Esophagus muscularis mucosa (tissue), 4 donors: ENCODE measurements around the gene CISH. TPM values are rescaled to one million over a fixed set of nuclear protein-coding genes. Genes with fewer than 3 reads are reported as not detected.

Experiments
- DNase-seq: peaks from one replicate; pipeline ENCODE4 v3.0.0-alpha.2; 2017; ENCODE audit errors: extremely low spot score
- H3K27ac ChIP-seq, 4 donors: fragments of 200-600 bp; sonication (generic); replicated peaks in 1 of 4; 1 replicate in 3 of 4; 2 replicates in 1 of 4; pipeline ENCODE4 v1.5.1; 2016 to 2019; ENCODE audit warnings: mild to moderate bottlenecking in 1 of 4
- H3K27me3 ChIP-seq, 4 donors: fragments of 200-600 bp; sonication (generic); one replicate each; pipeline versions ENCODE4 v1.5.1 to v1.6.0; 2016 to 2019
- H3K36me3 ChIP-seq, 4 donors: fragments of 200-600 bp; sonication (generic); one replicate each; pipeline ENCODE4 v1.5.1; 2016 to 2019
- H3K4me1 ChIP-seq, 4 donors: fragments of 200-600 bp; sonication (generic); one replicate each; pipeline ENCODE4 v1.5.1; 2016 to 2019
- H3K4me3 ChIP-seq, 4 donors: fragments of 200-600 bp; sonication (generic); 1 replicate in 2 of 4; 2 replicates in 2 of 4; pipeline ENCODE4 v1.5.1; 2016 to 2019; ENCODE audit warnings: mild to moderate bottlenecking in 4 of 4, moderate library complexity in 1 of 4
- H3K9me3 ChIP-seq, 4 donors: fragments of 200-600 bp; sonication (generic); 1 replicate in 3 of 4; 2 replicates in 1 of 4; pipeline ENCODE4 v1.5.1; 2016 to 2019
- EP300 ChIP-seq: sonication (generic); formaldehyde crosslinking; IDR thresholded peaks from one replicate; pipeline ENCODE4 v1.6.1; 2017; ENCODE audit warnings: antibody characterized with exemption
- POLR2A ChIP-seq: fragments of 450-650 bp; IDR thresholded peaks from one replicate; pipeline ENCODE4 v1.6.1; 2017; ENCODE audit warnings: antibody characterized with exemption, moderate library complexity, mild to moderate bottlenecking, low read depth
- POLR2AphosphoS5 ChIP-seq, 2 donors: sonication (generic); formaldehyde crosslinking; IDR thresholded peaks; one replicate each; pipeline ENCODE4 v1.6.1; 2017; ENCODE audit warnings: antibody characterized with exemption in 2 of 2
- WGBS: methylation state at CpG from one replicate; pipeline ENCODE4 v1.1.5; 2018; 5-methylcytosine and 5-hydroxymethylcytosine counted together
- intact Hi-C: fragments of 100-400 bp; cut with DNase I; formaldehyde crosslinking; loops from one replicate; pipeline ENCODE4 v1.15.1; 2023
- total RNA-seq, 4 donors: library from RNA; depleted of rRNA; stranded (reverse); fragments of >200 nt; gene quantifications; one replicate each; pipeline versions ENCODE4 v1.1.0 to v1.2.1, GENCODE V29; 2016
- TF ChIP-seq, protein P1 (sequence below), 3 experiments: fragments of 200-600 bp in 2 of 3; fragments of 450-650 bp in 1 of 3; sonication (generic) in 2 of 3; IDR thresholded peaks; one replicate each; pipeline ENCODE4 v1.5.1; 2017 to 2019; ENCODE audit warnings: antibody characterized with exemption in 3 of 3, mild to moderate bottlenecking in 2 of 3, moderate library complexity in 1 of 3

CISH gene
- total RNA-seq, 4 donors from 2014 or later = 1.7 to 26.7 (median 4.4) TPM

DNA sequence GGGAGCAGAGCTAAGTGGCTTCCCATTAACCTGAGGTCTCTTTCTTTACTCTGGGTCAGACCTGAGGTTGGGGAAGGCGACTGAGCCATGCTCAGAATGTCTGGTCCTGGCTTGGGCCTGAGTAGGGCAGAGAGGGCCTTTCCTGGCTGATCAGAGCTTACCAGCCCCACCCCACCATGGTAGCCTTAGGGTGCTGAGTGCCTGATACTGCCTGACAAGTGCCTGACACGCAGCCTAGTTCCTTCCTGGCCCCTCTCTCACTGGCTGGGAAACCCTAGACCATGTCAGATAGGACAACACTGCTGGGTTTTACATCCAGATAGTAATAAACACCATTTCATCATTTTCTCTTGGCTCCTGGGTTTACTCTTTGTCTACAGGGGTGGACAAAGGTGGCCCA, 37.4 kb upstream of the CISH start:
- peaks cover 14 to 43% (median 26%) of the 10 kb centered on the region in 4 donors for H3K4me1 ChIP-seq
- H3K36me3 ChIP-seq = peaks cover 20 to 51% (median 39%) of the 10 kb centered on the region in 4 donors
- no peaks in the 10 kb centered on the region for H3K27me3 ChIP-seq
- no peak overlapping the region for H3K4me3 ChIP-seq
- WGBS = 81% methylated on average over 2 of the region's 2 CpGs
- intact Hi-C loops = no loop called here
- DNase-seq = no peak
- no peak overlapping the region for H3K27ac ChIP-seq
- TF ChIP-seq POLR2A (no peak), EP300 (no peak), POLR2AphosphoS5 (IDR thresholded peaks at IDR 0.05) (no peak)
- TF ChIP-seq, protein P1, sequence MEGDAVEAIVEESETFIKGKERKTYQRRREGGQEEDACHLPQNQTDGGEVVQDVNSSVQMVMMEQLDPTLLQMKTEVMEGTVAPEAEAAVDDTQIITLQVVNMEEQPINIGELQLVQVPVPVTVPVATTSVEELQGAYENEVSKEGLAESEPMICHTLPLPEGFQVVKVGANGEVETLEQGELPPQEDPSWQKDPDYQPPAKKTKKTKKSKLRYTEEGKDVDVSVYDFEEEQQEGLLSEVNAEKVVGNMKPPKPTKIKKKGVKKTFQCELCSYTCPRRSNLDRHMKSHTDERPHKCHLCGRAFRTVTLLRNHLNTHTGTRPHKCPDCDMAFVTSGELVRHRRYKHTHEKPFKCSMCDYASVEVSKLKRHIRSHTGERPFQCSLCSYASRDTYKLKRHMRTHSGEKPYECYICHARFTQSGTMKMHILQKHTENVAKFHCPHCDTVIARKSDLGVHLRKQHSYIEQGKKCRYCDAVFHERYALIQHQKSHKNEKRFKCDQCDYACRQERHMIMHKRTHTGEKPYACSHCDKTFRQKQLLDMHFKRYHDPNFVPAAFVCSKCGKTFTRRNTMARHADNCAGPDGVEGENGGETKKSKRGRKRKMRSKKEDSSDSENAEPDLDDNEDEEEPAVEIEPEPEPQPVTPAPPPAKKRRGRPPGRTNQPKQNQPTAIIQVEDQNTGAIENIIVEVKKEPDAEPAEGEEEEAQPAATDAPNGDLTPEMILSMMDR (IDR thresholded peaks at IDR 0.05) = no peak
- H3K9me3 ChIP-seq = no peaks in the 10 kb centered on the region

DNA sequence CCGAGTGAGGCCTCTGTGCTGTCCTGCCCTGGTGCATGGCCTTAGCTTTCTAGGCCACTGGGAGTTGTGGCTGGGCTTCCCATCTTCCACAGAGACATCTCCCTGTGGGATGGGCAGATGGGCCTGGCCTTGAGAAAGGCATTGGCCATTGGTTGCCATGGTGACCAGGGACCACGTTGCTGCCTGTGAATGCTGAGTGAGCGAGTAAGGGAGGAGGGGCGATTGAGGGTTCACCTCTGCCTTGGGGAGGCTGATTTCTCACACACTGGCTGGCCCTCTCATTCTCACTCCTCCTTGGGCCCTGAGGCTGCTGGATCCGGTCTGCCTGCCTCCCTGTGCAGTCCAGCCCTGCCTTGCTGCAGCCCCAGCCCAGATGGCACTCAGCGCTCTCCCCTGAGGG, 36.7 kb upstream of the CISH start:
- TF ChIP-seq, protein P1 (IDR thresholded peaks at IDR 0.05) = no peak
- TF ChIP-seq POLR2A = no peak
- TF ChIP-seq POLR2AphosphoS5 (IDR thresholded peaks at IDR 0.05) = no peak
- no peak for TF ChIP-seq EP300
- no peak for DNase-seq
- H3K36me3 ChIP-seq = peaks cover 20 to 57% (median 45%) of the 10 kb centered on the region in 4 donors
- no peaks in the 10 kb centered on the region for H3K9me3 ChIP-seq
- H3K27ac ChIP-seq = no peak overlapping the region
- intact Hi-C loops = no loop called here
- H3K27me3 ChIP-seq = no peaks in the 10 kb centered on the region
- peaks cover 16 to 49% (median 28%) of the 10 kb centered on the region in 4 donors for H3K4me1 ChIP-seq
- no peak overlapping the region for H3K4me3 ChIP-seq
- WGBS = 50% methylated on average over 4 of the region's 6 CpGs

DNA sequence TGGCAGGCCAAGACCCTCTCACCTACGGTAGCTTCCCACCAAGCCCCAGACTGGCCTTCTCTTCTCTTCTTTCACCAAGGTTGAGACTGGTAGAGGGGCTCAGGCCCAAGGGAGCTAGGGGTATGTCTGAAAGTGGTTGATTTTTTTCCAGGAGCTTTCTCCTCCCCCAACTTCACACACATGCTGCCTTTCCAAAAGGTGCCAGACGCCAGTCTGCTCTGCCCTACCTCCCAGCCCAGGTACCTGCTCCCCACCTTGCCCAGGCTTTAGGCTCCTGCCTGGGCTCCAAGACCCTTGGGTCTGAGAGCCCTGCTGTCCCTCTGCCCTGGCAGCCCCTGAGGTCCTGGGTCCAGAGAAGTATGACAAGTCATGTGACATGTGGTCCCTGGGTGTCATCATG, 33.8 kb upstream of the CISH start:
- peaks cover 28 to 86% (median 69%) of the 10 kb centered on the region in 4 donors for H3K36me3 ChIP-seq

DNA sequence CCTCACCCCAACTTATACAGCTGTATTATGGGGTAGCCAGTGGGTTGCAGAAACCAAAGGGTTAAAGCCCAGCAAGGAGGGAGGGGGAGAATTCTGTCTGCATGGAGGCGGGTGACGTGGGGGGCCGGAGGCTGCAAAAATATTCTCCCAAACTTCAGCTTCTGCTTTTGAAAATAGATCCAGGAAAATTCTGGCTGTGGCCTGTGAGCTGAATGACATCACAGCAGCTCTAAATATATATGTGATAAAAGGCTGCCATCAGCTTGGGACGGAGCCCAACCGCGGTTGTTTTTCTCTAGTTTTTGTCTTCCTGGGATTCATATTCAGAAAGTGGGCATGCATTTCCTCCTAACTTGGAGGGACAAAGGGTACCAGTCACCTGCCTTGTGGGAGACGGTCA, 33.0 kb upstream of the CISH start:
- no peak for TF ChIP-seq EP300
- TF ChIP-seq, protein P1 (IDR thresholded peaks at IDR 0.05) = no peak
- no peak for TF ChIP-seq POLR2A
- TF ChIP-seq POLR2AphosphoS5 (IDR thresholded peaks at IDR 0.05) = no peak
- no peaks in the 10 kb centered on the region for H3K9me3 ChIP-seq
- intact Hi-C loops = no loop called here
- no peaks in the 10 kb centered on the region for H3K27me3 ChIP-seq
- H3K27ac ChIP-seq = no peak overlapping the region
- WGBS = 42% methylated on average over 7 of the region's 7 CpGs
- peaks cover 15 to 45% (median 21%) of the 10 kb centered on the region in 4 donors for H3K4me1 ChIP-seq
- no peak for DNase-seq
- peaks cover 28 to 95% (median 72%) of the 10 kb centered on the region in 4 donors for H3K36me3 ChIP-seq
- H3K4me3 ChIP-seq = no peak overlapping the region

More for the DNA sequence above, 33.8 kb upstream of the CISH start:
- H3K9me3 ChIP-seq = no peaks in the 10 kb centered on the region
- H3K4me3 ChIP-seq = no peak overlapping the region
- H3K27ac ChIP-seq = no peak overlapping the region
- H3K27me3 ChIP-seq = no peaks in the 10 kb centered on the region
- intact Hi-C loops = no loop called here
- no peak for DNase-seq
- H3K4me1 ChIP-seq = peaks cover 16 to 49% (median 28%) of the 10 kb centered on the region in 4 donors
- TF ChIP-seq EP300 (no peak), POLR2AphosphoS5 (IDR thresholded peaks at IDR 0.05) (no peak), POLR2A (no peak)
- TF ChIP-seq, protein P1 (IDR thresholded peaks at IDR 0.05) = no peak
- WGBS = 92% methylated on average over 2 of the region's 2 CpGs

DNA sequence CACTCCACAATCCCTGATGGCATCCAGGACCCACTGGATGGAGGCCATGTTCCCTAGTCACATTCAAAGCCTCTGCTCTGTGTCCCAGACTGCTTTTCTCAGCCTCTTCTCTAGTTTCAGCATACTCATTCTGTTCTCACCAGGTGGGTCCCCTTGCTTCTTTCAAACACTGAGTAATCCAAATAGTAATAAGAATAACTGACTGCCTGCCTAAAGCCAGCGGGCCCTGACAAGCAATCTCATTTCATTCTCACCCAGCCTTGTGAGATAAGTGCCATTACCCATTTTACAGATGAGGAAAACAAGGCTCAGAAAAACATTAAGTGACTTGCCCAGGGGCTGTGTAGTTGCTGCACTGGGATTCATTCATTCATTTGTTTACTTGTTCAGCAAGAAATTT, 30.8 kb upstream of the CISH start:
- no peaks in the 10 kb centered on the region for H3K27me3 ChIP-seq
- WGBS = 100% methylated on average over 1 of the region's 1 CpG
- TF ChIP-seq, protein P1 (IDR thresholded peaks at IDR 0.05) = no peak
- TF ChIP-seq POLR2A = no peak
- TF ChIP-seq EP300 = no peak
- TF ChIP-seq POLR2AphosphoS5 (IDR thresholded peaks at IDR 0.05) = no peak
- H3K4me1 ChIP-seq = peaks cover 4 to 43% (median 11%) of the 10 kb centered on the region in 4 donors
- H3K9me3 ChIP-seq = no peaks in the 10 kb centered on the region
- peaks cover 28 to 79% (median 61%) of the 10 kb centered on the region in 4 donors for H3K36me3 ChIP-seq
- no peak overlapping the region for H3K4me3 ChIP-seq
- intact Hi-C loops = no loop called here
- DNase-seq = no peak
- H3K27ac ChIP-seq = no peak overlapping the region
